GM19351 (cell line): ENCODE results near the gene NPAS1.
"Not testable (repeated sequence)": the region's sequence is repeated elsewhere in the genome, so short reads cannot be mapped to it uniquely, and the experiment has no call there.

ENCODE experiments used
- ATAC-seq: cut with Tn5 transposase; IDR thresholded peaks from one replicate; pipeline ENCODE4 v1.9.1; 2021; ENCODE audit warnings: mild to moderate bottlenecking, moderate library complexity; ENCODE audit not compliant: unreplicated experiment

The NPAS1 gene

DNA sequence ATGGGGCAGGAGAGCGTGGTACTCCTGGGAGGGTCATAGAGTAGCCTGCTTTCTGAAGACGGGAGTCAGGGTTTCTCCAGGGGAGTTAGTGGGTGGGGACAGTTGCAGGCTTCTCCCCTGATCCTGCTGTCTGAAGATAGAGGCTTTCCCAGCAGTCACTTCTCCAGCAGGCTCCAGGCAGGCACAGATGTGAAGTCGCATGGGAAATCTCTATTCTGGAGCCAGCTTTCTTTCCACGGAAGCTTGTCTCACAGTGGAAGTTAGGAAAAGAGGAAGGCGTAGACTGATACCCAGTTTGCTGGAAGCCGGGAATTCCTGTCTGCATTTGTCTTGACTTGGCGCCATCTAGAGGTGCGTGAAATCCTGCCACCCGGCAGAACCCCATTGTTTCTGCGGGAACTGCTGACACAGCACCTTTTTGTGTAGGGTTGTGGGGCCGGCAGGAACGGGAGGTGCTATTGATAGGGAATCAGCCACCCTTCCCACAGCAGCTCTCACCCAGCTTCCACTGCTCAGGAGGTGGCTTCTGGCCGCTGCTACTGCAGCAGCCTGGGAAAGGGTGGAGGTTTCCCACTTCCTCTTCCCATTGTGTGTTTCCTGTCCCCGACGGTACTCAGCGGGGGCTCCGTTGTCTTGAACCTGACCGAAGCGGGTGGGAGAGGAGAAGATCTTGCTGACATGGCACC lies 28.5 kb upstream of the NPAS1 start:
- no peak for ATAC-seq

DNA sequence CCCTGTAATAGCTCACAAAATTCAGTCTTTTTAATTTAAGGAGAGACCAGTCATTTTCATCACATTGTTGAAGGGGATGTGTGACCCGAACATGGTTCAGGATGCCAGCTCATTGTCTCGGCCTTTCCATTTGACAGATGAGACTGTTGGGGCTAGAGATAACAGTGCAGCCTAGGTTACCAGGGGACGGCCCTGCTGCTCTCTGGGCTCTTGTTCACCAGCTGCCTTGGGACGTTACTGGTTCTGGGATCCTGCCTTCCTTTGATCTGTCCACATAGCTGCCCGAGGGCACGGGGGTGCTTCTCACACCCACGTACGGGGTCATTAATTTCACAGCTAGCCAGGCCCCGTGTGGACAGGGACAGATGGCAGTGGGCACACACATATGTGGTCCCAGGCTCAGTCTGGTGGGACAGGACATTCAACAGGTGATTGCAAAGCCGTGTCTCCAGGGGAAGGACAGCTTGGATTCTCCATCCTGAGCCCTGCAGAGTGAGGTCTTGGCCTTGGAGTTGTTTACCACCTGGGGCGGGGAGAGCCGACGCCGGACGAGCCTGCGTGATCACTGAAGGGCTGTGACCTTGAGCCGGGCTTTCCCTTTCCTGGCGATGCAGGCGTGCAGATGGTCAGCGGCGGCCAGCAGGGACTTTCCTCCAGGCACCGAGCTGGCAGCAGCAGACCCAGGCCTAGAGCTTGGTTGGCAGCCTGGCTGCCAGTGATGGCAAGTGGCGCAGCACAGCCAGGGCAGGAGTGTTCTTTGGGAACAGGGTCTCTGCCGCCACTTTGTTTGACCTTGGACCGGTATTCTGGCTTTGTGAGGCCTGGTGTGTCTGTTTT lies 26.7 kb upstream of the NPAS1 start:
- no peak for ATAC-seq

DNA sequence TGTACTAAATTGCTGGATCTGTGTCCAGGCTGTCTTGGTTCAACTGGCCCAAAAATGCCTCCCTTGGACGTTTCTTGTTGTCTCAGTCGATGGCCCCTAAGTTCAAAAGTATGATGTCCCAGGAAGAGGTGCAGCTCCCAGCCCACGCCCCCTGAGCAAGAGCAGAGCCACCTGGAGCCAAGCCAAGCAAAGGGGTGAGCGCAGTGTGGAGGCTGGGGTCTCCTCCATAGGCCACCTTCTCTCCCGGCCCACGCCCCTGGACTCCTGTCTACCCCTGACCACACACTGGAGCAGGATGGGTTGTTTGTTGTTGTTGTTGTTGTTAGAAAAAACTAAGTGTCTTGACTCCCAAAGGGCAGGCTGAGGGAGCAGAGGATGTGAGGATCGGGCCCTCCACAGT lies 26.0 kb upstream of the NPAS1 start:
- ATAC-seq, result no peak

DNA sequence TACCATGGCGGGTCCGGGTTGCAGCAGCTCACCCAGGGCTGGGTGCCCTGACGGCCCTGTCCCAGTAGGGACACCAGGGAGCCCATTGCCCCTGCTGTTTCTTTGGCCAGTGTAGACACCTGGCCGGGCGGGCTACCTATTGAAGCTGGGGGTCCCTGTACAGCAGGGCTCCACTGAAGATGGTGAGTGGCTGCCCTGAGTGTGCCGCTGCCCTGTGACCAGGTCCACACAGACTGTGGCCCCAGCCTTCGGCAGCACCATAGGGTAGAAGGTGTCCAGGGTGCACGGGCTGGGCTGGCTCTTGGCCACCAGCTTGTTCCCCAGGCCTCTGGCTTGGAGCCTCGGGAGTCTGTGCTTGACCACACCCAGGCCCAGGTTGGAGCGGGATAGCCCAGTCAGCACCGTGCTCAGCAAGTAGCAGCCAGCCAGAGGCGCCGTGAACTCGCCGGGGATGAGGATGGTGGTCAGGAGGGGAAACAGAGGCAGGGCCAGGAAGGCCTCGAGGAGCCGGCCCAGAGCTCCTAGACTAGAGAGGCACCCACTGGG lies 25.4 kb upstream of the NPAS1 start:
- no peak for ATAC-seq

DNA sequence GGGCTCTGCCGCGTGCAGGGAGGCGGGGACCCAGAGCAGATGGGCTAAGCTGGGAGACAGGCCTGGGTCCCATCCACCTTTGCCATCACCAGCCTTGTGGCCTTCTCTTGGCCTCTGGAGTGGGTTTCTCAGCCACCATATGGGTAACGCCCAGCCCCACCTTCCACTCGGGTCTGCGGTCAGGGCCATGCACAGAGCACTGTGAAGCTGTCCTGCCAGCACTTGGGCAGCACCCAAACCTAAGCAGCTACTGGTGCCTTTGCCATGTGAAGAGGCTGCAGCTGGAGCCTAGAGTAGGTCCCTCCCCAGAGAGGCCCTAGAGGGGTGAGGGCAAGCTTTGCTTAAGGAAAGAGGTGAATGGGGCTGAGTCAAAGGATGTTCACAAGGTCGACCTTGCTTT lies 24.1 kb upstream of the NPAS1 start:
- no peak for ATAC-seq

DNA sequence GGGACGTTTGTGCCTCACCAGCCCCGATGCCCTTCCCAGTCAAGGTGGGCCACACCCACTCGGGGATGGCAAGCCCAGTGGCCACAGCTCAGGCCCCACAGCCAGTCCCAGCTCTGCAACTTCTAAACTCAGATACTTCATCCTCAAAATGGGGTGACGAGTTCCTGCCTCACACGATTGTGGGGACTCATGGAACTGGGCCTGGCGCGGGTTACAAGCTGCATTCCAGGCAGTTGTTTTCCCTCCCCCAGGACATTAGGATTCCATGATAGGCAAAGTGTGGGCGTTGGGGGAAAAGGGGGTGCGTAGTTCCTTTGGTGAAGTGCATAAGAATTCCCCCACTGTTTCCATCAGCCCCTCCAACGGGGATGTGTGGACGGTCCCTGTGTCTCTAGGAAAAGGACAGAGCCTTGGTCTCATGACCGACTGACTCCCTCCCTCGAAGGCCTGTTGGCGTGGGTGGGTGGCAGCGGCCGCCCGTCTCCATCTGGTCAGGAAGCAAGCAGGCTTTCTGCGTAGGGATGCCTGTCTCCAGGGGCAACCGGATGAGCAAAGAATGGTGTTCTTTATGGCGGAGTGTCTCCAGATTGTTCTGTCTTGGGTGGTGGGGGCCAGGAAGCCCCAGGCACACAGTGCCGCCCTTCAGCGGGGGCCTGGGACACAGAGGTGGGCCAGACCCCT lies 21.1 kb upstream of the NPAS1 start:
- ATAC-seq, result no peak

DNA sequence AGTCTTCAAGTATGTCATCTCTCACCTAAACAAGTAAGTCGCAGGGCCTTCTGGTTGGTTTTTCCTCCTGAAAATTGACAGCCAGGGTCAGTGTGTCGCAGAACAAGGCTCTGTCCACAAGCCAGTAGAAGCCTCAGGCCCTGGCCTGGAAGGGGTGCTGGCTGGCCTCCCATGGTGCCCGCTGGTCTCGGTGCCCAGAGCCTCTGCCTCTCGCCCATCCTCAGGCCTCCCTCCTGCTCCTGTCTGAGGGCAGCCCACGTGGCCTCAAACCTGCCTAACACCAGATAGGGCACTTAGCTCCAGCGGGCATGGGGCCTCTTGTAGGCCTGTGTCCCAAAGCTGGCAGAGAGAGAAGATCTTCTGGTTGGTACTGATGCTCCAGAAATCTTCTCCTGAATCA lies 20.3 kb upstream of the NPAS1 start:
- ATAC-seq, result no peak

DNA sequence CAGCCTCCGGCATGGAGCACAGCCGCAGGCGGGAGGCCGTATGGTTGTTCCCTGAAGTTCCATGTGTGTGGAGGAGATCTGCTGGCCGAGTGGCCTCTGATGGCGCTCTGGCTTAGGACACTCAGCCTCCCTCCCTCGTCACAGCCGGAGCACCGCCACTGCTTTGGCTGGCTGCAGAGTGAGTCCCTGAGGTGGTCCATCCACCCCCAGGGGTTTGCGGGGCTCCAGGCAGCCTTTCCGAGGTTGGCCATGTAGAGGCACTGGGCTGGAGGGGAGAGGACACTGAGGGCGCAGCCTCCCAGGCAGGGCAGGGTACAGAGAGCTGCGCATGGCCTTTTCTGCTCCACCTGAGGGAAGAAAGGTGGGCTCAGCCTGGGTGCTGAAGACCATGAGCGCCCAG lies 19.8 kb upstream of the NPAS1 start:
- ATAC-seq, result no peak

DNA sequence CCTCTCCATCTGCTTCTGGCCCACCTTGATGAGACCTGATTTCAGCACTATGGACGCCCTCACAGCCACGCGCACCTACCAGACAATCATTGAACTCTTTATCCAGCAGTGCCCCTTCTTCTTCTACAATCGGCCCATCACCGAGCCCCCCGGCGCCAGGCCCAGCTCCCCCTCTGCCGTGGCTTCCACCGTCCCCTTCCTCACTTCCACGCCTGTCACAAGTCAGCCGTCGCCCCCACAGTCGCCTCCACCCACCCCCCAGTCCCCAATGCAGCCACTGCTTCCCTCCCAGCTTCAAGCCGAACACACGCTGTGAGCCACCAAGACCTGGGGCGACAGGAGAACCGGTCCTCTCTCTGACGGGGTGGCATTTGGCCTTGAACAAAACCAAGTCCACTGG lies 19.3 kb upstream of the NPAS1 start:
- no peak for ATAC-seq

DNA sequence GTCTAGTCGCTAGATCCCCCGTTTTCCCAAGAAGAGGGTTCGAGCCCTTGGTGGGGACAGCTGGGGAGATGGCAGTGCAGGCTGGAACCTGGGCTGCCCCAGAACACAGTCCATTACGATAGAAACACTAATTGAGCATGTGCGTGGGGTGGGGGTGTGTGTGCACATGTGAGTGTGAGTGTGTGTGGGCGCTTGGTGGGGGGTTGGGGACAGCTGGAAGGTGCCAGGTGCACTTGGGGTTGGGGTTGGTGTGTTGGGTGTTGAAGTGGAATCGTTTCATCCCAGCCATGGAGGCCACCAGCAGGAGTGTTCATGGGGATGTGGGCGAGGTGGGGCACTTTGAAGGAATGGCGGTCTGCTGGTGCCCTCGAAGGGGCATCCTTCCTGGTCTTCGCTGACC lies 18.1 kb upstream of the NPAS1 start:
- no peak for ATAC-seq

DNA sequence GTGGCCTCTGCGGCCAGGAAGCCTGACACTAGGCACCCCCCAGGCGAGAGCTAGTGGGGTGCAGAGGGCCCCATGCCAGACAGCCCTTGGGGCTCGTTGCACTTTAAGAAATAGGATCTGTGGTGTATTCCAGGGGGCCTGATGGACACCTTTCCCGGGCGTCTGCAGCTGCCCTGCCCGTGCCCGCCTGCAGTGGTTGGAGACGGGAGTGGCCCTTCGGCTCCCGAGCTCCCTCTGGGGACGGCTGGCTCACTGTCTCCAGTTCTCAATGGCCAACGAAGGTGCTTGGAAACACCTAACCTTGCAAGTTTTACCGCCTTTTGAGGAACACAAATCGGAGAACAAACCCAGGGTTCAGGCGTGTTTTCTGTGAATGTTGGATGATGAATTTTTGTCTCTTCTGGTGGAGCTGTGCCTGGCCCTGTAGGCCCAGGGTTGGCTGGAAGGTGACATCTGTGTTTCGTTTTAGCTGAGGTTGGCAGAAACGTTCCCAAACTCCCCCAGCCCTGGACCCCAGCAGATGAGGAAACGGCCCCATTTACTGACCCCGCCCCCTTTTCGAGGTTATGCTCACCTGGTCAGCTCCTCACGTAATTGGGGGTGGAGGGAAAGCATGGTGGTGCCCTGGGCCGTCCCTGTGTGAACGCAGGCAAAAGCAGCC lies 17.4 kb upstream of the NPAS1 start:
- ATAC-seq, result no peak

DNA sequence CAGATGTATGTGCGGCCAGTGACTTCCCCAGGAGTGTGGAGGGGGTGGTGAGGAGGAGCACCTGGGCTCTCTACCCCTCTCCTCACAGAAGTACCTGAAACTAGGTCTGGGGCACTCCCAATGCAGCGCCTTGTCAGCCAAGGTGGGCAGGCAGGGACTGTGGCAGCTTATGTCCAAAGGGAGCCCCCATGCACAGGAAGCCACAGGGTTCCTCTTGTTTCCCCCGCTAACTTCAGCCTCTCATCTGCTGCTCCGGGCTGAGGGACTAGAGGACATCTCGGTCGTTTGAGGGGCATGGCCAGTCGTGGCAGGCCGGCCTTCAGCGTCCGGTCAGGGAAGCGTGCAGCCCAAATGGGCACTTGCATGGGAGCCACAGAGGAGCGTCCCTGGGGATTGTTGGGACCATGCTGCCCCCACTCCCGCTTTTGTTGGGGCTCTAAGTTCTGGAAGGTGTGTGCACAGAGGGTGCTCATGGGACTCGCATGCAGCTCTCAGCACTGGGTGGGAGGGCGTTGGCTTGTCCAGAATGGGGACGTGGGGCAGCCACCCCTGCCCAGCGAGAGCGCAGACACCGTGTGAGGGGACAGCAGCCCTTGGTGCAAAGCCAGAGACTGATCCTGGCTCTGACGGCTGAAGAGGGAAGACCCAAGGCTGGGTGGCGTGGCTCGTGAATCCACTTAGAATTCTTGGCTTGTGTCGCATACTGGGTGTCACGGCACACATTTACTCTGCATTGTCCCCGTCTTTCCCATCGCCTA lies 16.6 kb upstream of the NPAS1 start:
- ATAC-seq, result no peak

DNA sequence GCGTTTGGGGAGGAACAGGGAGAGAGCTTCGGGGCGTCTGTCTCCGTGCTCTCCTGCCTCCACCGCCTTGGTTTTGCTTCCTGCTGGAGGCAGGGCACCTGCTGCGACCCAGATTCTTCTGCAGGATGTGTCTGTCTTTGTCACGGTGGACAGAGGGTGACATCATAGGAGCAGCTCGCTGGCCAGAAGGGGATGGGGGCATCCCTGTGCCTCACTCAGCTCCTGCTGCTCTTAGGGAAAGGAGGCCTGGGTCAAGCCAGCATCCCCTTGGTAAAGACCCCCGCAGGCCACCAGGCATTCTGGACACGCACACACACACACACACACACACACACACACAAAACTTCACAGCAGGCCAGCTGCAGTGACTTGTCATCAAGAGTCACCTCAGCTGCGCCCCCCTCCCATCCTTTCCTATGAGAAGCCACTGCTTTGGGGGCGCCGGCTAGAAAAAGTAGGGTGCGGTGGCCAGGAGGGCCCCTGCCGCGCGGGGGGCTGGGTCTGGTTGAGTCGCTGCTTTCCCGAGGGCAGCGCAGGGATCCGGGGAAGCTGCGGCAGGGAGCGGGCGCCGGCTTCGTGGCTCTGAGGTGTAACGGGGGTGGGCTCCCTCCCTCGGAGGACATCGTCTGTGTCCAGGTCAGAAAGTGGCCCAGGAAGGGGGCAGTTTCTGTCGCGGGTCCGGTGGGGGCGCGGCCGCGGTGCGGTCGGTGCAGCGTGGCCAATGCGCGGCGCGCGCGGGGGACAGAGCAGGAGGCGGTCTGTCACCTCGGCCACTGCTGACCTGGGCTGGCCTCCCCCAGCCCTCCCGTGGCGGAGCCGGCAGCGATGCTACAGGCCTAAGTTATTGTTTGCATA lies 15.8 kb upstream of the NPAS1 start:
- ATAC-seq, result no peak

DNA sequence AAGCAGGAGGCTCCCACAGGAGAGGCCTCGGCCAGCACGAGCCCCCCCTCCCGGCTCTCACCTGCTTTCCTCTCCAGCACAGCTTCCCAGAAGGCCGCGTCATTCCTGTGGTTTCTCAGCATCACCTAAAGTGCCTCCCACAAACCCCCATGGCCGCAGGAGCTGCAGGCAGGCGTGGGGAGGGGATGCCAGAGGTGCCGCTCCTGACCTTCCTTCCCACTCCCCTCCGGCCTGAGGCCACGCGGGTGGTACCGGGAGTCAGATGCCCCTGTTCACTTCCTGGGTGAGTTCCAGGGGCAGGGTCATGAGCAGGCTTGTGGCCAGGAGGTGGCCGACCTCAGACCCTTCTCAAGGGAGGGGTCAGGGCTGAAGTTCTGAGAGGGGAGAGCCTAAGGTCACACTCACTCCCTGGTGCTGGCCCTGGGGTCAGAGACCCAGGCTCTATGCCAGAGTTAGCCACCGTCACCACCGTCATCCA lies 14.4 kb upstream of the NPAS1 start:
- ATAC-seq, result no peak

DNA sequence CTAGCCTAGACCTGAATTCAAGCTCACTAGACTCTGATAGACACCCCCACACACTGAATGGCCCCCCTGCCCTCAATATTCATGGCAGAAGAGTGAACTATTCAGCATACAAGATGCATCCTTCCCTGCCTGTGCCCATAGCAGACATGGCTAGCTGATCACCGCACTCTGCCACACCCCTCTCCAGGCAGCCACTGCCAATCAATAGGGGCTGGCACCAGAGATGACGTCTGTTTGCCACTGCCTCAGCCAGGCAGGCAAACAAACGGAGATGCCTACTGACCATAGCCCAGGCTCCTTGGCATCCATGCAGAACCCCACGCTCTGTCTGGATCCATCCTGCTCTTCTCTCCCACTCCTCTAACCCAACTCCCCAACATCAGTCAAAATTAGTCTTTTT lies 13.8 kb upstream of the NPAS1 start:
- ATAC-seq, result no peak

DNA sequence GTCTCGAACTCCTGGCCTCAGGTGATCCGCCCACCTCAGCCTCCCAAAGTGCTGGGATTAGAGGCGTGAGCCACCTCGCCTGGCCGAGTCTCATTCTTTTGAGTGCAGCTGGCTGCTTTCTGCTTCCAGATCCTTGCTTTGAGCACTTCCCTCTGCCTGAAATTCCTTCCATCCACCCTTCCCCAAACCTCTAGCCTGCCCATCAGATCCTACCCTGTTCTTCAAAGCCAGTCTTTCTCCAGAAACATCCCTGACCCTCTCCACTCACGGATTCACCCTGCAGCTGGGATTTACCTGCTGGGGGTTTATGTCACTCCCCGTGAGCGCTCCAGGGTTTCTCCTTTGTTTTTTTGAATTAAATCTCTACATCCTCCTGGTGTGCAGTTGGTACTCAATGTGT lies 13.1 kb upstream of the NPAS1 start:
- ATAC-seq, result no peak

DNA sequence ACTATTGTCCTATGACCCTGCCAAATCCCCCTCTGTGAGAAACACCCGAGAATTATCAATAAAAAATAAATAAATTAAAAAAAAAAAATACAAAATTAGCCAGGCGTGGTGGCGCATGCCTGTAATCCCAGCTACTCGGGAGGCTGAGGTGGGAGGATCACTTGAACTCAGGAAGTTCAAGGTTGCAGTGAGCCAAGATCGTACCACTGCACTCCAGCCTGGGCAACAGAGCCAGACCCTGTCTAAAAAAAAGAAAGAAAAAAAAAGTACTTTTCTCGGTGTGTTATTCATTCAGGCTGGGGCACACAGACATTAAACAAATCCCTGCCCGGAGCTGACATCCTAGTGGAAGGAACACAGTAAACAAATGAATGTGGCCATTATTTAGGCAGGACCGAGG lies 9.1 kb upstream of the NPAS1 start:
- not testable (repeated sequence) for ATAC-seq

DNA sequence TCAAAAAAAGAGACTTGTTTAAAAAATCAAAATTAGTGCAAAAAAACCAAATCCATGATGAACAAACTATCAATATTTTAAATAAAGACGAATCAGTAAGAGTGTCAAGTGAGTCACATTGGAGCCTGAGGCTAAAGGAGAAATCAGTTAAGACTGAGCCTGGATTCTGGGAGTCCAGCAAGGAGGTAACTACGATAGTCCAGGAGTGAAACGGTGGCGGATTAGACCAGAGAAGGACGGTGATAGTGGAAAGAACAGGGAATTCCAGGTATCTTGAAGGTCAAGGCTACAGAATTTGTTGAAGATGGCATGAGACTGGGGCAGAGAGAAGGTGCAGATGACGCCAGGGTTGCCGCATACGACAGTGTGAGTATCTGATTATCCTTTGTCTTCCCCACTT lies 7.0 kb upstream of the NPAS1 start:
- ATAC-seq, result no peak

DNA sequence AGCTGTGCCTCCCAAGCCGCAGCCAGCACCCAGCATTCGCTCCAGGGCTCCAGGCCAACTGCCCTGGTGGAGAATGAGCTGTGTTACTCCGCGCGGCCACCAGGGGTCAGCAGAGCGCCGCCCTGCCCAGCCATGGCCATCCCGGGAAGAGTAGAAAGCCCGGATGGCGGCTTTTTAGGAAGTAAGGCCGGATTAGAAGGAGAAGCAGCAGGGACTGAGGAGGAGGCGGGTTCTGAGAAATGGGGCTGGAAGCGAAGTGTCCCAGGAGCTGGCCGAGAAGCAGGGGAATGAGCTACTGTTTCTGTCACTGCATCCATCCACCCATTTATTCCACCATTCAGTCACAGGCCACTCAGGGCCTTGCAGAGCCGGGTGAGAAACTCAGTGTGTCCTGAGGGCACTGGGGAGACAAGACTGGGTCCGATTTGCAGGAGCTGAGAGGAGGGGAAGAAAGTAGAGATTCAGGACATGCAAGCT lies 6.6 kb upstream of the NPAS1 start:
- no peak for ATAC-seq
